Measurements from ENCODE around the gene S100A16. TPM values are rescaled to one million over a fixed set of nuclear protein-coding genes. Genes with fewer than 3 reads are reported as not detected.

S100A16 gene
- total RNA-seq, 1 experiment from 2014 or later, result 14.6 TPM

- Mint-ChIP-seq H3K9me3 (no peaks in the 10 kb centered on the region), H3K27me3 (ENCODE audit: low read depth) (no peaks in the 10 kb centered on the region), H3K4me1 (peaks cover 33% of the 10 kb centered on the region), H3K27ac (no peak overlapping the region), H3K4me3 (no peak overlapping the region), H3K36me3 (no peaks in the 10 kb centered on the region; the same call in 1 of the 2 replicates)
- no peak for DNase-seq (ENCODE audit: low spot score)
- ChIA-PET CTCF (interaction anchor here (2.2 to 2.7 kb wide), 2 partner anchors 25 to 30 kb away, joined by 9 to 39 read pairs; partner anchors contain the start of gene S100A13), POLR2A (no interaction called here)
- TF ChIP-seq NFE2L1 (CRISPR knock-in tag; IDR thresholded peaks at IDR 0.05) (no peak), FOXP4 (CRISPR knock-in tag; IDR thresholded peaks at IDR 0.05) (no peak), PRRX2 (CRISPR knock-in tag; IDR thresholded peaks at IDR 0.05) (no peak), CBFB (CRISPR knock-in tag; IDR thresholded peaks at IDR 0.05; ENCODE audit: low read depth) (no peak), ZNF671 (CRISPR knock-in tag; IDR thresholded peaks at IDR 0.05) (no peak), ETV6 (CRISPR knock-in tag; IDR thresholded peaks at IDR 0.05) (no peak), FOXP1 (CRISPR knock-in tag; IDR thresholded peaks at IDR 0.05; ENCODE audit: borderline replicate concordance) (no peak), ZNF396 (CRISPR knock-in tag; IDR thresholded peaks at IDR 0.05; ENCODE audit: borderline replicate concordance) (no peak), ATF2 (CRISPR knock-in tag; IDR thresholded peaks at IDR 0.05; ENCODE audit: borderline replicate concordance, low read depth) (no peak), ZNF121 (CRISPR knock-in tag; IDR thresholded peaks at IDR 0.05) (no peak), E2F1 (CRISPR knock-in tag; IDR thresholded peaks at IDR 0.05) (no peak), KAT7 (CRISPR knock-in tag; IDR thresholded peaks at IDR 0.05; ENCODE audit: borderline replicate concordance) (no peak)
- TF ChIP-seq, protein P1, sequence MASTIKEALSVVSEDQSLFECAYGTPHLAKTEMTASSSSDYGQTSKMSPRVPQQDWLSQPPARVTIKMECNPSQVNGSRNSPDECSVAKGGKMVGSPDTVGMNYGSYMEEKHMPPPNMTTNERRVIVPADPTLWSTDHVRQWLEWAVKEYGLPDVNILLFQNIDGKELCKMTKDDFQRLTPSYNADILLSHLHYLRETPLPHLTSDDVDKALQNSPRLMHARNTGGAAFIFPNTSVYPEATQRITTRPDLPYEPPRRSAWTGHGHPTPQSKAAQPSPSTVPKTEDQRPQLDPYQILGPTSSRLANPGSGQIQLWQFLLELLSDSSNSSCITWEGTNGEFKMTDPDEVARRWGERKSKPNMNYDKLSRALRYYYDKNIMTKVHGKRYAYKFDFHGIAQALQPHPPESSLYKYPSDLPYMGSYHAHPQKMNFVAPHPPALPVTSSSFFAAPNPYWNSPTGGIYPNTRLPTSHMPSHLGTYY (CRISPR knock-in tag; IDR thresholded peaks at IDR 0.05), result no peak
- TF ChIP-seq, protein P2, sequence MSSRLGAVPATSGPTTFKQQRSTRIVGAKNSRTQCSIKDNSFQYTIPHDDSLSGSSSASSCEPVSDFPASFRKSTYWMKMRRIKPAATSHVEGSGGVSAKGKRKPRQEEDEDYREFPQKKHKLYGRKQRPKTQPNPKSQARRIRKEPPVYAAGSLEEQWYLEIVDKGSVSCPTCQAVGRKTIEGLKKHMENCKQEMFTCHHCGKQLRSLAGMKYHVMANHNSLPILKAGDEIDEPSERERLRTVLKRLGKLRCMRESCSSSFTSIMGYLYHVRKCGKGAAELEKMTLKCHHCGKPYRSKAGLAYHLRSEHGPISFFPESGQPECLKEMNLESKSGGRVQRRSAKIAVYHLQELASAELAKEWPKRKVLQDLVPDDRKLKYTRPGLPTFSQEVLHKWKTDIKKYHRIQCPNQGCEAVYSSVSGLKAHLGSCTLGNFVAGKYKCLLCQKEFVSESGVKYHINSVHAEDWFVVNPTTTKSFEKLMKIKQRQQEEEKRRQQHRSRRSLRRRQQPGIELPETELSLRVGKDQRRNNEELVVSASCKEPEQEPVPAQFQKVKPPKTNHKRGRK (CRISPR knock-in tag; IDR thresholded peaks at IDR 0.05; ENCODE audit: borderline replicate concordance), result no peak
- TF ChIP-seq, protein P3, sequence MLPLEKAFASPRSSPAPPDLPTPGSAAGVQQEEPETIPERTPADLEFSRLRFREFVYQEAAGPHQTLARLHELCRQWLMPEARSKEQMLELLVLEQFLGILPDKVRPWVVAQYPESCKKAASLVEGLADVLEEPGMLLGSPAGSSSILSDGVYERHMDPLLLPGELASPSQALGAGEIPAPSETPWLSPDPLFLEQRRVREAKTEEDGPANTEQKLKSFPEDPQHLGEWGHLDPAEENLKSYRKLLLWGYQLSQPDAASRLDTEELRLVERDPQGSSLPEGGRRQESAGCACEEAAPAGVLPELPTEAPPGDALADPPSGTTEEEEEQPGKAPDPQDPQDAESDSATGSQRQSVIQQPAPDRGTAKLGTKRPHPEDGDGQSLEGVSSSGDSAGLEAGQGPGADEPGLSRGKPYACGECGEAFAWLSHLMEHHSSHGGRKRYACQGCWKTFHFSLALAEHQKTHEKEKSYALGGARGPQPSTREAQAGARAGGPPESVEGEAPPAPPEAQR (CRISPR knock-in tag; IDR thresholded peaks at IDR 0.05), result no peak
- TF ChIP-seq, protein P4, sequence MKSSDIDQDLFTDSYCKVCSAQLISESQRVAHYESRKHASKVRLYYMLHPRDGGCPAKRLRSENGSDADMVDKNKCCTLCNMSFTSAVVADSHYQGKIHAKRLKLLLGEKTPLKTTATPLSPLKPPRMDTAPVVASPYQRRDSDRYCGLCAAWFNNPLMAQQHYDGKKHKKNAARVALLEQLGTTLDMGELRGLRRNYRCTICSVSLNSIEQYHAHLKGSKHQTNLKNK (CRISPR knock-in tag; IDR thresholded peaks at IDR 0.05), result no peak
- TF ChIP-seq, protein P5, sequence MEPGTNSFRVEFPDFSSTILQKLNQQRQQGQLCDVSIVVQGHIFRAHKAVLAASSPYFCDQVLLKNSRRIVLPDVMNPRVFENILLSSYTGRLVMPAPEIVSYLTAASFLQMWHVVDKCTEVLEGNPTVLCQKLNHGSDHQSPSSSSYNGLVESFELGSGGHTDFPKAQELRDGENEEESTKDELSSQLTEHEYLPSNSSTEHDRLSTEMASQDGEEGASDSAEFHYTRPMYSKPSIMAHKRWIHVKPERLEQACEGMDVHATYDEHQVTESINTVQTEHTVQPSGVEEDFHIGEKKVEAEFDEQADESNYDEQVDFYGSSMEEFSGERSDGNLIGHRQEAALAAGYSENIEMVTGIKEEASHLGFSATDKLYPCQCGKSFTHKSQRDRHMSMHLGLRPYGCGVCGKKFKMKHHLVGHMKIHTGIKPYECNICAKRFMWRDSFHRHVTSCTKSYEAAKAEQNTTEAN (CRISPR knock-in tag; IDR thresholded peaks at IDR 0.05), result no peak
- no peak for ATAC-seq
Observed at GRCh38 chr1:153597206-153597605, 15.7 kb downstream of the S100A16 start.

All from WTC11 (cell line).